Parathyroid adenoma (tissue), 2 donors: Measurements from ENCODE around the gene OR2T27.
"Not testable (repeated sequence)": the region's sequence is repeated elsewhere in the genome, so short reads cannot be mapped to it uniquely, and the experiment has no call there.

Experiments
- H2AFZ ChIP-seq: fragments of 300-600 bp; sonication (generic); one replicate; pipeline ENCODE4 v1.7.0; 2017; ENCODE audit warnings: antibody characterized with exemption, mild to moderate bottlenecking
- H3K27ac ChIP-seq: fragments of 300-600 bp; sonication (generic); one replicate; pipeline ENCODE4 v1.7.0; 2017
- H3K27me3 ChIP-seq: fragments of 300-600 bp; sonication (generic); one replicate; pipeline ENCODE4 v1.7.0; 2017; ENCODE audit warnings: low read length; ENCODE audit not compliant: control insufficient read depth, insufficient read depth
- H3K36me3 ChIP-seq: fragments of 300-600 bp; sonication (generic); one replicate; pipeline ENCODE4 v1.7.0; 2017; ENCODE audit warnings: low read length; ENCODE audit not compliant: control insufficient read depth, insufficient read depth
- H3K4me1 ChIP-seq: fragments of 300-600 bp; sonication (generic); one replicate; pipeline ENCODE4 v1.7.0; 2017; ENCODE audit warnings: control low read depth
- H3K4me2 ChIP-seq: fragments of 300-600 bp; sonication (generic); one replicate; pipeline ENCODE4 v1.7.0; 2017; ENCODE audit warnings: low read length
- H3K4me3 ChIP-seq: fragments of 300-600 bp; sonication (generic); one replicate; pipeline ENCODE4 v1.7.0; 2017; ENCODE audit warnings: low read depth, low read length
- H3K79me2 ChIP-seq: fragments of 300-600 bp; sonication (generic); one replicate; pipeline ENCODE4 v1.7.0; 2017; ENCODE audit warnings: control low read depth
- H3K9ac ChIP-seq: fragments of 300-600 bp; sonication (generic); one replicate; pipeline ENCODE4 v1.7.0; 2017; ENCODE audit warnings: mild to moderate bottlenecking
- H3K9me3 ChIP-seq: fragments of 300-600 bp; sonication (generic); one replicate; pipeline ENCODE4 v1.7.0; 2017; ENCODE audit warnings: low read length; ENCODE audit not compliant: control insufficient read depth
- TF ChIP-seq, protein P1 (sequence below): fragments of 300-600 bp; sonication (generic); IDR thresholded peaks from one replicate; pipeline ENCODE4 v1.7.0; 2017; ENCODE audit warnings: antibody characterized with exemption, mild to moderate bottlenecking
- donor health status: primary hyperparathyroidism.

OR2T27 gene

DNA sequence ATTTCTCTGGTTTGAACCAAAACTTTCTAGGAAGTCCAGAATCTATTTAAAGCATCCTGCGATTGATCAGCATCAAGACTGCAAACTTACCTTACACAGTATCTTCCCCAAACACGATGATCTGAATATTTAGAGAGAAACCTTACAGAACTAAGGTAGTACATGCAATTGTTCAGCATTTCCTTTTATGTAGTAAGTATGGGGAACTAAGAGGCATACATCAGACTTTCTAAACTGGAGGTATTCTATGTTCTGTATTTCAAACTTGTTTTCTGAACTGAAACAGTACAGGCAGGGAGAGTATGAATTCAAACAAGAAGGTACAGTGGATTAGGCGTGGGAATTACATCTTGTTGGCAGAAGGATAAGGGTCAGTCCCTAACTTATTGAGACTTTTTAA, at the start of gene OR2T27:
Gene OR2T27 (minus strand): TSS at position 175 of the 400 bp plus-strand sequence. CDS start 4,644 bp downstream, outside the sequence.
- not testable (repeated sequence) for H3K4me3 ChIP-seq, H2AFZ ChIP-seq, H3K9ac ChIP-seq, H3K9me3 ChIP-seq, H3K4me2 ChIP-seq, H3K79me2 ChIP-seq, H3K4me1 ChIP-seq, H3K36me3 ChIP-seq, H3K27ac ChIP-seq, H3K27me3 ChIP-seq

- Histone ChIP-seq H2AFZ (no peak overlapping the region), H3K27ac (no peak overlapping the region), H3K27me3 (no peaks in the 10 kb centered on the region), H3K9ac (no peak overlapping the region), H3K4me2 (no peak overlapping the region), H3K36me3 (no peaks in the 10 kb centered on the region), H3K9me3 (no peaks in the 10 kb centered on the region), H3K4me1 (no peaks in the 10 kb centered on the region), H3K4me3 (no peak overlapping the region), H3K79me2 (no peaks in the 10 kb centered on the region)
- TF ChIP-seq, protein P1, sequence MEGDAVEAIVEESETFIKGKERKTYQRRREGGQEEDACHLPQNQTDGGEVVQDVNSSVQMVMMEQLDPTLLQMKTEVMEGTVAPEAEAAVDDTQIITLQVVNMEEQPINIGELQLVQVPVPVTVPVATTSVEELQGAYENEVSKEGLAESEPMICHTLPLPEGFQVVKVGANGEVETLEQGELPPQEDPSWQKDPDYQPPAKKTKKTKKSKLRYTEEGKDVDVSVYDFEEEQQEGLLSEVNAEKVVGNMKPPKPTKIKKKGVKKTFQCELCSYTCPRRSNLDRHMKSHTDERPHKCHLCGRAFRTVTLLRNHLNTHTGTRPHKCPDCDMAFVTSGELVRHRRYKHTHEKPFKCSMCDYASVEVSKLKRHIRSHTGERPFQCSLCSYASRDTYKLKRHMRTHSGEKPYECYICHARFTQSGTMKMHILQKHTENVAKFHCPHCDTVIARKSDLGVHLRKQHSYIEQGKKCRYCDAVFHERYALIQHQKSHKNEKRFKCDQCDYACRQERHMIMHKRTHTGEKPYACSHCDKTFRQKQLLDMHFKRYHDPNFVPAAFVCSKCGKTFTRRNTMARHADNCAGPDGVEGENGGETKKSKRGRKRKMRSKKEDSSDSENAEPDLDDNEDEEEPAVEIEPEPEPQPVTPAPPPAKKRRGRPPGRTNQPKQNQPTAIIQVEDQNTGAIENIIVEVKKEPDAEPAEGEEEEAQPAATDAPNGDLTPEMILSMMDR = no peak
These were observed 49.3 kb upstream of the OR2T27 start for GRCh38 chr1:248704606-248705005.

- Histone ChIP-seq H3K4me3 (no peak overlapping the region), H3K27ac (no peak overlapping the region), H2AFZ (no peak overlapping the region), H3K9ac (no peak overlapping the region), H3K4me2 (no peak overlapping the region), H3K79me2 (no peaks in the 10 kb centered on the region), H3K9me3 (no peaks in the 10 kb centered on the region), H3K36me3 (no peaks in the 10 kb centered on the region), H3K27me3 (no peaks in the 10 kb centered on the region), H3K4me1 (no peaks in the 10 kb centered on the region)
- TF ChIP-seq, protein P1 = no peak
These were observed 48.3 kb upstream of the OR2T27 start for GRCh38 chr1:248703674-248704073.

DNA sequence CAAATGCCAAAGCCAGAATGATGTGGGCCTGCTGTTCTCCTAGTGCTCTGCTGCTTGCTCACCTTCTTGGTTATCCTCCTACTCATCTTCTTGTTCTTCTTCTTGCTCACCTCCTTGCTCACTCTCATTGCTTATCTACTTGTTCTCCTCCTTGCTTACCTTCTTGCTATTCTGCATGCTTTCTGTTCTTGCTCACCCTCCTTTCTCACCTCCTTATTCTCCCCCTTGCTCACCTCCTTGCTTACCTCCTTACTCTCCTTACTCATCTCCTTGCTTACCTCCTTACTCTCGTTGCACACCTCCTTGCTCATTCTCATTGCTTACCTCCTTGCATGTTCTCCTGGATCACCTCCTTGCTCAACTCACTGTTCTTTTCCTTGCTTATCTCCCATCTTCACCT, 47.4 kb upstream of the OR2T27 start, which contains the start of gene OR14I1:
Gene OR14I1 (minus strand): TSS at position 53 of the 400 bp plus-strand sequence.
- no peaks in the 10 kb centered on the region for H3K4me1 ChIP-seq
- H3K27me3 ChIP-seq = no peaks in the 10 kb centered on the region
- no peaks in the 10 kb centered on the region for H3K36me3 ChIP-seq
- no peak within 1 kb of the TSS for H3K4me2 ChIP-seq
- TF ChIP-seq, protein P1 = no peak
- no peak within 1 kb of the TSS for H3K4me3 ChIP-seq
- no peak within 1 kb of the TSS for H3K9ac ChIP-seq
- H3K79me2 ChIP-seq = no peaks in the 10 kb centered on the region
- H2AFZ ChIP-seq = no peak within 1 kb of the TSS
- no peaks in the 10 kb centered on the region for H3K9me3 ChIP-seq
- no peak within 1 kb of the TSS for H3K27ac ChIP-seq

DNA sequence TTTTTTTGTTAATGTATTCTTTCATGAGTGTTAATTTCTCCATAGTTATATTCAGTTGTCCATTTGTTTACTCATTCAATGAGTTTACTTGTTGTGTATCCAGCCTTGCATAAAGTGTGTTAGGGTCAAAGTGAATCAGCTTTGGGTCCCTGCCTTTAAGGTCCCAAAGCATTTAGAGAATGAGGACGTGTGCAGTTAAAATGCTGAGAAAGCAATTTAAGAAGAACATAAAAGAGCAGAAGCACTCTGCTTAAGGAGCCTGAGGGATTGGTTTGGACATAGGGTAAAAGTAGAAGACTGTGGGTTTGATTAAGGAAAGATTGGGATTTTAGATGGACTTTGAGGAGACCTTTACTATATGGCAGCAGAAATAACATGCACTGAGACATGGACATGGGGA, 43.8 kb upstream of the OR2T27 start:
- Histone ChIP-seq H3K27me3 (no peaks in the 10 kb centered on the region), H3K9me3 (no peaks in the 10 kb centered on the region), H3K27ac (no peak overlapping the region), H3K4me1 (no peaks in the 10 kb centered on the region), H2AFZ (no peak overlapping the region), H3K79me2 (no peaks in the 10 kb centered on the region), H3K36me3 (no peaks in the 10 kb centered on the region), H3K4me2 (no peak overlapping the region), H3K9ac (no peak overlapping the region), H3K4me3 (no peak overlapping the region)
- TF ChIP-seq, protein P1 = no peak
